GM20000 (cell line): Measurements from ENCODE around the gene ZNF641.
"Not testable (repeated sequence)": the region's sequence is repeated elsewhere in the genome, so short reads cannot be mapped to it uniquely, and the experiment has no call there.

ENCODE experiments used
- DNase-seq: peaks from one replicate; pipeline ENCODE4 v3.0.0; 2012; ENCODE audit warnings: low spot score
- CTCF ChIP-seq: IDR thresholded peaks from 2 replicates; pipeline ENCODE4 v1.5.1; 2012; ENCODE audit warnings: mild to moderate bottlenecking, control low read depth; ENCODE audit errors: extremely low read depth, missing control alignments

Gene ZNF641

DNA sequence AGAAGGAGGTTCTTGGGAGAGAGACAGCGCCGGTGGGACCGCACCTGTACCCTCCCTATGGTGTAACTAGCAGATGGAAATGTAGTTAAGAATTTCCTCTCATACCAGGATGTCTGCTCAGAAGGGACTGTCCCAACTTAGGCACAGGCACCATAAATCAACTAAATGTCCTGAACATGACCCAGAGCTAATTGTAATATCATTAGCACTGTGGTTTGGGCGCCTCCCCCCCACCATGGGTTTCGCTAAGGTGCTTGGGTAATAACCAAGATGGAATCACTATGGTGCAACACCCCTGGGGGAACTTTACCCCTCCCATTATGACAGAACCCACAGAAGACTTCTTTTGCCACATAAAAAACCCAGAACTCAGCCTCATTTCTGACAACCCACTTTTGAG lies 15.9 kb downstream of the ZNF641 start:
- no peak for TF ChIP-seq CTCF
- no peak for DNase-seq

DNA sequence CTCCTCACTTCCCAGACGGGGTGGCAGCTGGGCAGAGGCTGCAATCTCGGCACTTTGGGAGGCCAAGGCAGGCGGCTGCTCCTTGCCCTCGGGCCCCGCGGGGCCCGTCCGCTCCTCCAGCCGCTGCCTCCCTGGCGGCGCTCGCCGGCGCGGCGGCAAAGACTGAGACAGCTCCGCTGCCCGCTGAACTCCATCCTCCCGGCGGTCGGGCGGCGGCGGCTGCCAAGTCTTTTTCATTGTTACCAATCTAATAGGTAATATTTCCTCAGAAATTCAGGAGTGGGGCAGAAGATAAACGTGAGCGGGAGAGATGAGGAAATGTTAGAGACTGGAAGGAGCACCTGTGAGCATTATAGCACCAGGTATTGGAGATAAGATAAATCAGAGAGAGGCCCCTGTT lies 17.0 kb downstream of the ZNF641 start:
- not testable (repeated sequence) for DNase-seq

GRCh38 chr12:48331399-48331798 lies 19.3 kb downstream of the ZNF641 start:
- DNase-seq = no peak
- no peak for TF ChIP-seq CTCF

- TF ChIP-seq CTCF = no peak
- DNase-seq = no peak
Measured at GRCh38 chr12:48329199-48329939, 21.4 kb downstream of the ZNF641 start.

GRCh38 chr12:48316491-48316890 lies 34.2 kb downstream of the ZNF641 start:
- DNase-seq = no peak
- no peak for TF ChIP-seq CTCF

DNA sequence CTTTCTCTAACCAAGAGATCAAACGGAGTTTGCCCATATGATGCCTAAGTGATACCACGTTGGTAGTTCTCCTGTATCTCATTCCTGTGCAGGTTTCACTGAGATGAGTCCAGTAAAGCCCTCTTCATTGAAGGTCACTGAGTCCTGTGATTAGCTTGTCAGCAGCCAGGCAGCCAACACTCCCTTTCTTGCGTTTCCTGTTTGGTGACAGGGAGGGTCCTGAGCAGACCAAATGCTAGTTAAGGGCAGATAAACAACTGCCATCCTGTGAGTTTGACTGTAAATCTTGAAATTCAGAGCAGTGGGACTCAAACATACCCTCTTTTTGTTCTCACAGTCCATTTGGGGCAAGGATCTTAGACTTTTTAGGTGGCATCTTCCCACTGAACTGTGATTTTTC lies 39.4 kb downstream of the ZNF641 start:
- no peak for TF ChIP-seq CTCF

DNA sequence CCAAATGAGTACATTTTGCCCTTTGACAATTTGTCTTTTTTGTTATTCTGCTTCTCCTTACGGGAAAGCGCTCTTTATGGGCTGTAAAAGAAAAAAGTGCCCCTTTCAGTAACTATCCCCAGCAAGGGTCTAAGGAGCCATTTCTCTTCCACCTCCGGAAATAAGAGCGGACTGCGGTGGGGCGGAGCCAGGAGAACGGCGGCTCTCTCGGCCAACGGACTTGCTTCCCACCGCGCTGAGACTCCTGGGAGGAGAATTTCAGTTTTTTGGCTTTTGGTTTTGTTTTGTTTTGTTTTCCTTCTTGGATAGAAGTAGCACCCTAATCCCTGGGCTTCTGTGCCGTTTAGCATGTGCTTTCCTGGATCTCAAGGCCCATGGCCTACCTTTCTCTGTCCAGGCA lies 43.5 kb downstream of the ZNF641 start:
- DNase-seq = no peak
- TF ChIP-seq CTCF = no peak

More for the DNA sequence above, 39.4 kb downstream of the ZNF641 start:
- no peak for DNase-seq

GRCh38 chr12:48305190-48305589 lies 45.5 kb downstream of the ZNF641 start:
- DNase-seq = no peak
- TF ChIP-seq CTCF = no peak
